H1 (cell line): ENCODE data around the gene JMJD1C. TPM values are rescaled to one million over a fixed set of nuclear protein-coding genes. Genes with fewer than 3 reads are reported as not detected.

Source experiments
- CTCF ChIA-PET: fragments of 300-600 bp; sonication (Branson Sonifier 250); formaldehyde crosslinking; loops from one replicate; lab custom pipeline; 2021; ENCODE audit not compliant: partially characterized antibody; lab: Charles Lee
- POLR2A ChIA-PET: fragments of 300-600 bp; sonication (Branson Sonifier 250); formaldehyde crosslinking; loops from one replicate; lab custom pipeline; 2021; ENCODE audit warnings: inconsistent platforms; ENCODE audit not compliant: partially characterized antibody; lab: Charles Lee
- DNase-seq, 2 experiments: peaks; one replicate each; pipeline versions ENCODE4 v3.0.0 to v3.0.0-alpha.2; 2010 to 2022; ENCODE audit warnings: low spot score in 2 of 2, low read depth in 1 of 2, mixed read lengths in 1 of 2
- FAIRE-seq: peaks from 2 replicates; lab custom pipeline; 2011; peaks lifted over from hg19 to GRCh38; lab: Jason Lieb, UNC
- H2AFZ ChIP-seq: 2 replicates; pipeline ENCODE4 v1.8.1; 2012; ENCODE audit warnings: low read length, inconsistent platforms
- H2AK5ac ChIP-seq: 2 replicates; pipeline ENCODE4 v1.6.1; 2013; ENCODE audit warnings: low read depth, low read length
- H2BK120ac ChIP-seq: replicated peaks from 2 replicates; pipeline ENCODE3; 2013; ENCODE audit warnings: low read depth, low read length, inconsistent platforms
- H2BK12ac ChIP-seq: 2 replicates; pipeline ENCODE4 v1.6.1; 2013; ENCODE audit warnings: low read depth, low read length
- H2BK15ac ChIP-seq: 2 replicates; pipeline ENCODE4 v1.6.1; 2013; ENCODE audit warnings: low read length
- H2BK20ac ChIP-seq: 2 replicates; pipeline ENCODE4 v1.6.1; 2013; ENCODE audit warnings: low read length
- H2BK5ac ChIP-seq: 2 replicates; pipeline ENCODE4 v1.6.1; 2013; ENCODE audit warnings: low read depth, low read length
- H3K14ac ChIP-seq: 2 replicates; pipeline ENCODE4 v1.6.1; 2013; ENCODE audit warnings: inconsistent platforms; ENCODE audit not compliant: insufficient read length
- H3K18ac ChIP-seq: 2 replicates; pipeline ENCODE4 v1.6.1; 2013; ENCODE audit warnings: low read length; ENCODE audit errors: extremely low read depth
- H3K23ac ChIP-seq: 2 replicates; pipeline ENCODE4 v1.6.1; 2013; ENCODE audit warnings: inconsistent platforms; ENCODE audit not compliant: insufficient read length
- H3K23me2 ChIP-seq: 2 replicates; pipeline ENCODE4 v1.6.1; 2013; ENCODE audit warnings: low read depth, low read length
- H3K27ac ChIP-seq: 2 replicates; pipeline ENCODE4 v1.6.1; 2011; ENCODE audit warnings: low read depth, low read length, inconsistent platforms
- H3K27me3 ChIP-seq, 4 experiments: replicated peaks in 1 of 4; 1 replicate in 1 of 4; 2 replicates in 3 of 4; pipeline versions ENCODE4 v1.6.1 to v1.8.1; 2011 to 2013; ENCODE audit warnings: low read length in 3 of 4, mild to moderate bottlenecking in 3 of 4, inconsistent platforms in 2 of 4, mixed read lengths in 2 of 4, moderate library complexity in 1 of 4; ENCODE audit not compliant: control insufficient read depth in 3 of 4, insufficient read depth in 3 of 4; ENCODE audit errors: extremely low read depth in 1 of 4
- H3K36me3 ChIP-seq, 4 experiments: 2 replicates each; pipeline versions ENCODE4 v1.6.1 to v1.8.1; 2011 to 2013; ENCODE audit warnings: mild to moderate bottlenecking in 4 of 4, low read length in 3 of 4, moderate library complexity in 2 of 4, control low read depth in 1 of 4, inconsistent platforms in 1 of 4; ENCODE audit not compliant: insufficient read depth in 4 of 4, control insufficient read depth in 2 of 4
- H3K4ac ChIP-seq: replicated peaks from 2 replicates; pipeline ENCODE3; 2013; ENCODE audit warnings: low read length, low read depth, mixed read lengths, inconsistent platforms; ENCODE audit not compliant: insufficient read length
- H3K4me1 ChIP-seq, 4 experiments: replicated peaks in 1 of 4; 1 replicate in 1 of 4; 2 replicates in 3 of 4; pipeline versions ENCODE4 v1.6.1 to v1.8.1; 2011 to 2013; ENCODE audit warnings: low read length in 3 of 4, inconsistent platforms in 2 of 4, mixed read lengths in 1 of 4; ENCODE audit not compliant: insufficient read depth in 4 of 4, control insufficient read depth in 3 of 4
- H3K4me2 ChIP-seq, 2 experiments: 2 replicates each; pipeline versions ENCODE4 v1.6.1 to v1.8.1; 2011 to 2013; ENCODE audit warnings: low read depth in 2 of 2, low read length in 2 of 2, control low read depth in 1 of 2, inconsistent platforms in 1 of 2, mild to moderate bottlenecking in 1 of 2; ENCODE audit not compliant: insufficient read depth in 1 of 2
- H3K4me3 ChIP-seq, 4 experiments: fragments of 200-600, 300-600 bp in 1 of 4; sonication (generic), shearing (Covaris generic), sonication (Bioruptor Twin) in 1 of 4; 2 replicates each; pipeline versions ENCODE4 v1.5.1 to v1.8.1; 2011 to 2016; ENCODE audit warnings: low read length in 4 of 4, low read depth in 3 of 4, control low read depth in 2 of 4, inconsistent platforms in 2 of 4, mild to moderate bottlenecking in 2 of 4, mixed read lengths in 1 of 4, moderate library complexity in 1 of 4; ENCODE audit not compliant: insufficient read depth in 2 of 4; ENCODE audit errors: extremely low read depth in 1 of 4
- H3K56ac ChIP-seq: replicated peaks from 2 replicates; pipeline ENCODE3; 2013; ENCODE audit warnings: low read depth, mild to moderate bottlenecking, mixed read lengths, low read length, inconsistent platforms; ENCODE audit not compliant: insufficient read length
- H3K79me1 ChIP-seq: 2 replicates; pipeline ENCODE4 v1.6.1; 2013; ENCODE audit warnings: low read depth, low read length, control low read depth
- H3K79me2 ChIP-seq, 2 experiments: 2 replicates each; pipeline versions ENCODE4 v1.6.1 to v1.8.1; 2012 to 2013; ENCODE audit warnings: low read length in 2 of 2, mild to moderate bottlenecking in 2 of 2, inconsistent platforms in 1 of 2; ENCODE audit not compliant: insufficient read depth in 2 of 2, control insufficient read depth in 1 of 2
- H3K9ac ChIP-seq, 4 experiments: replicated peaks in 1 of 4; 1 replicate in 1 of 4; 2 replicates in 3 of 4; pipeline versions ENCODE4 v1.6.1 to v1.8.1; 2011 to 2013; ENCODE audit warnings: low read depth in 3 of 4, low read length in 3 of 4, control low read depth in 2 of 4, mild to moderate bottlenecking in 2 of 4, moderate library complexity in 2 of 4, inconsistent platforms in 1 of 4; ENCODE audit errors: extremely low read depth in 1 of 4
- H3K9me3 ChIP-seq, 2 experiments: 2 replicates each; pipeline versions ENCODE4 v1.6.1 to v1.8.1; 2012 to 2013; ENCODE audit warnings: mild to moderate bottlenecking in 2 of 2, moderate library complexity in 2 of 2, control low read depth in 1 of 2, inconsistent platforms in 1 of 2, low read depth in 1 of 2, low read length in 1 of 2, mixed read lengths in 1 of 2; ENCODE audit not compliant: insufficient read depth in 2 of 2
- H4K20me1 ChIP-seq, 2 experiments: replicated peaks in 1 of 2; 2 replicates each; pipeline versions ENCODE3 to v1.8.1; 2011 to 2013; ENCODE audit warnings: inconsistent platforms in 2 of 2, low read length in 2 of 2, mild to moderate bottlenecking in 1 of 2; ENCODE audit not compliant: insufficient read depth in 2 of 2, control insufficient read depth in 1 of 2
- H4K5ac ChIP-seq: 2 replicates; pipeline ENCODE4 v1.6.1; 2013; ENCODE audit warnings: low read length, low read depth, mixed read lengths, inconsistent platforms; ENCODE audit not compliant: insufficient read length
- H4K8ac ChIP-seq: 2 replicates; pipeline ENCODE4 v1.8.0; 2013; ENCODE audit warnings: mild to moderate bottlenecking, moderate library complexity, low read length, inconsistent platforms; ENCODE audit not compliant: insufficient read depth; ENCODE audit errors: extremely low read depth
- H4K91ac ChIP-seq: replicated peaks from 2 replicates; pipeline ENCODE3; 2013; ENCODE audit warnings: low read length, mixed read lengths, inconsistent platforms; ENCODE audit not compliant: insufficient read length
- E2F6 ChIP-seq: IDR thresholded peaks from 2 replicates; pipeline ENCODE4 v1.6.1; 2012; ENCODE audit warnings: inconsistent platforms
- WGBS, 2 experiments: shearing (Covaris generic) in 1 of 2; methylation state at CpG; one replicate each; pipeline versions ENCODE4 v1.1.6 to v1.1.7; 2013 to 2015; ENCODE audit warnings: low lambda C conversion rate in 2 of 2, mixed read lengths in 2 of 2, inconsistent platforms in 1 of 2, low coverage in 1 of 2, missing lambda C conversion rate in 1 of 2; ENCODE audit not compliant: insufficient replicate concordance in 2 of 2, insufficient coverage in 1 of 2, insufficient read length in 1 of 2; ENCODE audit errors: extremely low coverage in 1 of 2, missing lambda C conversion rate in 1 of 2; 5-methylcytosine and 5-hydroxymethylcytosine counted together
- polyA plus RNA-seq, 7 experiments: library from polyadenylated mRNA; depleted of rRNA in 3 of 7; stranded (reverse) in 5 of 7; unstranded in 2 of 7; fragments of >200 nt in 5 of 7; fragments of 200-250 nt in 2 of 7; gene quantifications; 1 replicate in 5 of 7; 2 replicates in 1 of 7; 4 replicates in 1 of 7; pipeline versions ENCODE4 v1.2.1 to v1.2.3, GENCODE V29; 2011 to 2013; ENCODE audit warnings: missing spikeins in 2 of 7, mixed read lengths in 2 of 7
- total RNA-seq: library from RNA; stranded (reverse); fragmentation: NEBNext Ultra II Directional; extraction: Animal tissue kit (Norgen Biotek cat#: 25700); gene quantifications from 2 replicates; pipeline ENCODE4 v1.2.1, GENCODE V29; 2021

Gene JMJD1C
- total and polyA plus RNA-seq, 2 of the 8 experiments (the other 6 are each of a cell fraction or from before 2014, with no cell fraction given): 54.5 to 210 TPM

DNA sequence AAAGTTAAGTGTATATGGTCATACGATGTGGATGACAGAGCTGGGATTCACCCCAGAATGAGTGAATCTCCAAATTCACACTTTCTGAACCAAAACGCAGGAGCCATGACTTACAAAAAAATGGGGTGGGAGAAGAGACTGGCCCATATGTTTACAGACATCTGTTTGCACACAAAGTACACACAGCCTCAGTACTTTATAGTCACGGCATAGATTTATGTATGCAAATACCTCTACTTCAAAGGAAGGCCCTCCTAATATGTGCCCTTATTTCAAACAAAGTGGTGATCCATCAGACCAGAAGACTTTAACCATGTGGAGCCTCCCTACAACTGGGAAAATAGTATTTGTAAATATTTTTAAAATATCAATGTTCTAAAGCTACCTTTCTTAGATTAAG lies 22.2 kb upstream of the JMJD1C start:
- H3K9me3 ChIP-seq: peaks cover 9 to 10% of the 10 kb centered on the region in 2 experiments; a peak in 3 of 4 replicates
- H3K9ac ChIP-seq: no peak overlapping the region
- no peak overlapping the region for H3K56ac ChIP-seq
- no peak overlapping the region for H2BK15ac ChIP-seq
- no peak overlapping the region for H2AFZ ChIP-seq
- H2BK5ac ChIP-seq: no peak overlapping the region
- no peaks in the 10 kb centered on the region; the same call in 1 of the 2 replicates for H3K23me2 ChIP-seq
- no peak overlapping the region for H2BK12ac ChIP-seq
- peaks cover 0 to 10% (median 1%) of the 10 kb centered on the region in 4 experiments; a peak in 2 of 7 replicates for H3K4me1 ChIP-seq
- POLR2A ChIA-PET: no interaction called here
- H4K8ac ChIP-seq: no peak overlapping the region
- H3K79me2 ChIP-seq: peaks cover 0 to 72% of the 10 kb centered on the region in 2 experiments; a peak in 2 of 4 replicates
- no peak overlapping the region for H4K91ac ChIP-seq
- no peak overlapping the region for H3K27ac ChIP-seq
- no peaks in the 10 kb centered on the region for H3K27me3 ChIP-seq
- H3K4ac ChIP-seq: no peak overlapping the region
- H3K18ac ChIP-seq: no peak overlapping the region
- no peak overlapping the region for H4K5ac ChIP-seq
- TF ChIP-seq E2F6: no peak
- TF ChIP-seq, all 59 proteins: peak for 0
- no peak overlapping the region for H3K4me2 ChIP-seq
- CTCF ChIA-PET: interaction anchor here (0.7 kb wide), 1 partner anchor 15 kb away, joined by 5 read pairs; no protein-coding TSS in a partner anchor
- H3K79me1 ChIP-seq: no peaks in the 10 kb centered on the region
- no peak overlapping the region for H2BK120ac ChIP-seq
- FAIRE-seq: no peak
- H3K23ac ChIP-seq: no peak overlapping the region
- H2BK20ac ChIP-seq: no peak overlapping the region
- no peak overlapping the region for H3K14ac ChIP-seq
- H2AK5ac ChIP-seq: no peak overlapping the region
- peaks cover 0 to 7% (median 0%) of the 10 kb centered on the region in 4 experiments; a peak in 2 of 8 replicates for H3K36me3 ChIP-seq
- DNase-seq: no peak
- peaks cover 0 to 1% of the 10 kb centered on the region in 2 experiments for H4K20me1 ChIP-seq
- 86% methylated on average over 3 of the region's 3 CpGs; no CpG with 5 or more reads in 1 of the 2 experiments for WGBS, 2 experiments
- no peak overlapping the region for H3K4me3 ChIP-seq
